T-helper 2 cell treated with Interferon-gamma antibody and Interleukin-4, amounts not matched to agents 5 μg/mL and 100 μg/mL, for 36 hours (primary cell): Measurements from ENCODE around the gene SRRM1.

Source experiments
- DNase-seq: peaks from one replicate; pipeline ENCODE4 v3.0.0; 2021; ENCODE audit warnings: low spot score
- H3K27ac Mint-ChIP-seq: one replicate; pipeline ENCODE4 v1.8.0; 2021; ENCODE audit warnings: mild to moderate bottlenecking, mixed read lengths
- H3K27me3 Mint-ChIP-seq: one replicate; pipeline ENCODE4 v1.8.0; 2021; ENCODE audit warnings: low read depth, mixed read lengths
- H3K36me3 Mint-ChIP-seq: one replicate; pipeline ENCODE4 v1.8.0; 2021; ENCODE audit warnings: low read depth, mixed read lengths
- H3K4me1 Mint-ChIP-seq: one replicate; pipeline ENCODE4 v1.8.0; 2021; ENCODE audit warnings: low read depth, mixed read lengths
- H3K4me3 Mint-ChIP-seq: one replicate; pipeline ENCODE4 v1.8.0; 2022; ENCODE audit warnings: mild to moderate bottlenecking, moderate library complexity, mixed read lengths
- H3K9me3 Mint-ChIP-seq: one replicate; pipeline ENCODE4 v1.8.0; 2021; ENCODE audit warnings: mixed read lengths

The SRRM1 gene, protein sequence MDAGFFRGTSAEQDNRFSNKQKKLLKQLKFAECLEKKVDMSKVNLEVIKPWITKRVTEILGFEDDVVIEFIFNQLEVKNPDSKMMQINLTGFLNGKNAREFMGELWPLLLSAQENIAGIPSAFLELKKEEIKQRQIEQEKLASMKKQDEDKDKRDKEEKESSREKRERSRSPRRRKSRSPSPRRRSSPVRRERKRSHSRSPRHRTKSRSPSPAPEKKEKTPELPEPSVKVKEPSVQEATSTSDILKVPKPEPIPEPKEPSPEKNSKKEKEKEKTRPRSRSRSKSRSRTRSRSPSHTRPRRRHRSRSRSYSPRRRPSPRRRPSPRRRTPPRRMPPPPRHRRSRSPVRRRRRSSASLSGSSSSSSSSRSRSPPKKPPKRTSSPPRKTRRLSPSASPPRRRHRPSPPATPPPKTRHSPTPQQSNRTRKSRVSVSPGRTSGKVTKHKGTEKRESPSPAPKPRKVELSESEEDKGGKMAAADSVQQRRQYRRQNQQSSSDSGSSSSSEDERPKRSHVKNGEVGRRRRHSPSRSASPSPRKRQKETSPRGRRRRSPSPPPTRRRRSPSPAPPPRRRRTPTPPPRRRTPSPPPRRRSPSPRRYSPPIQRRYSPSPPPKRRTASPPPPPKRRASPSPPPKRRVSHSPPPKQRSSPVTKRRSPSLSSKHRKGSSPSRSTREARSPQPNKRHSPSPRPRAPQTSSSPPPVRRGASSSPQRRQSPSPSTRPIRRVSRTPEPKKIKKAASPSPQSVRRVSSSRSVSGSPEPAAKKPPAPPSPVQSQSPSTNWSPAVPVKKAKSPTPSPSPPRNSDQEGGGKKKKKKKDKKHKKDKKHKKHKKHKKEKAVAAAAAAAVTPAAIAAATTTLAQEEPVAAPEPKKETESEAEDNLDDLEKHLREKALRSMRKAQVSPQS

DNA sequence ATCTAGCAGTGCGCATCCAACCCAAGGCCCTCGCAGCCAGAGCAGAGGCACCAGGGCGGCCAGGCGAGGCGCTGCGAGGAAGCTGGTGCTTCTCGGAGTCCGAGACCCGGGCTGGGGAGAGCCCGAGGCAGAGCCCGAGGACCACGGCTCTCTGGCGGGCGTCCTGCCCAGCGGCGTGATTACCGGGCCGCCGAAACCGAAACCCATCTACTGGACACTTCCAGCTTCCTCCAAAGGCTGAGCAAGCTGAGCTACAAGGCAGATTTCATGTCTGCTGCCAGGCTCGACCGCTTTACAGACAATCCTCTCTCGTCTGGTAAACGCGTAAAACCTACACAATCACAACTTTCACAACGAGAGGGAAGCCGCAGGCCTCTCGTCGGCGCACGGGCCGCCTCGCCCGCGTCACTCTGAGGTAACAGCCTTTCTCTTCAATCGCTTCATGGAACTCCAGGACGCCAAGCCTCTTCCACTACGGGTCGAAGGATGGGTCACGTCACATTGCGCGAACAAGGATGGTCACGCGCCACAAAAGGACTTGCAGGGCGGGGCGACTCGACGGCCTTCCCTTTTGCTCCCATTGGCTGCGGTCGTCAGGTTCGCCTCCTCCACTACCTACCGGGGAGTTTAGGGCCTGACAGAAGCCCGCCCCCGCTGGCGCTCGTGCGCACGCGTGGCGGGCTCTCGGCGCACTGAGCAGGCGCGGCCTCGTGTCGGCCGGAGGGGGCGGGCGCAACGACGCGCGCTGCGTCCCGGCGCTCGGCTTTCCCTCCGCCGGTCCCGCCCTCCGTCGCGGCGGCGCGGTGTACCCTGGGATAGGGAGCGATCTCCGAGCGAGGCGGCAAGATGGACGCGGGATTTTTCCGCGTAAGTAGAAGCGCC is at the start of gene SRRM1:
Gene SRRM1 (plus strand): TSS at position 822 of the 882 bp plus-strand sequence. CDS start 25 bp downstream, at position 847.
- peaks cover 36% of the 10 kb centered on the region for H3K36me3 Mint-ChIP-seq
- peak; percentile 99 for DNase-seq

DNA sequence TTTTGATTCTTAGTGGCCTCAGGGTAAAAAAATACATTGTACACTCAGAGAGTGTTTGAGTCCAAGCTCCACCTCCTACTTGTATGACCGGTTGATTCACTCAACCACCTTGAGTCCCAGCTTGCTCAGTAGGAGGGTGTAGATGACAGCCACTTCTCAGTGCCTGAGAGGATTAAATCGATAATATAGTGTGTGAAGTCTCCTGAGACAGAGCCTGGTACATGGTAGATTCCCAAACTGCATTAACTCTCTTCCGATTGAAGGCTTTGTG is 48.8 kb upstream of the SRRM1 start:
- Mint-ChIP-seq H3K27ac (no peak overlapping the region), H3K4me3 (no peak overlapping the region), H3K4me1 (no peaks in the 10 kb centered on the region), H3K9me3 (no peaks in the 10 kb centered on the region), H3K36me3 (no peaks in the 10 kb centered on the region), H3K27me3 (peaks cover 6% of the 10 kb centered on the region)
- no peak for DNase-seq

More for the DNA sequence above, at the start of gene SRRM1:
- H3K9me3 Mint-ChIP-seq: no peaks in the 10 kb centered on the region
- H3K27me3 Mint-ChIP-seq: no peaks in the 10 kb centered on the region
- H3K27ac Mint-ChIP-seq: peak within 1 kb of the TSS; percentile 99
- peaks cover 40% of the 10 kb centered on the region for H3K4me1 Mint-ChIP-seq
- H3K4me3 Mint-ChIP-seq: peak within 1 kb of the TSS; percentile 97

DNA sequence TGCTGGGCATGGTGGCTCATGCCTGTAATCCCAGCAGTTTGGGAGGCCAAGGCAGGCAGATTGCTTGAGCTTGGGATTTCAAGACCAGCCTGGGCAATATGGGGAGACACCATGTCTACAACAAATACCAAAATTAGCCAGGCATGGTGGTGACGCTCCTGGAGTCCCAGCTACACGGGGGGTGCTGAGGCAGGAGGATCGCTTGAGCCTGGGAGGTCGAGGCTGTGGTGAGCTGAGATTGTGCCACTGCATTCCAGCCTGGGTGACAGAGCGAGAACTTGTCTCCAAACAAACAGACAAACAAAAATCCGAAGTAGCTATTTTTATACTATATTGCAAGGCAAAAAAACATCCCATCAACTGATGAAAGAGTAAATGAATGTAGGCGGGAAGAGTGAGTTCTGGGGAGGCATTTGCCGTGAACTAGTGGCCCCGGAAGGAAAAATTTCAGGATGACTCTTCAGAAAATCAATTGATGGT is 46.7 kb upstream of the SRRM1 start:
- Mint-ChIP-seq H3K4me3 (no peak overlapping the region), H3K27ac (no peak overlapping the region), H3K27me3 (peaks cover 5% of the 10 kb centered on the region), H3K36me3 (no peaks in the 10 kb centered on the region), H3K4me1 (no peaks in the 10 kb centered on the region), H3K9me3 (no peaks in the 10 kb centered on the region)
- DNase-seq: no peak

DNA sequence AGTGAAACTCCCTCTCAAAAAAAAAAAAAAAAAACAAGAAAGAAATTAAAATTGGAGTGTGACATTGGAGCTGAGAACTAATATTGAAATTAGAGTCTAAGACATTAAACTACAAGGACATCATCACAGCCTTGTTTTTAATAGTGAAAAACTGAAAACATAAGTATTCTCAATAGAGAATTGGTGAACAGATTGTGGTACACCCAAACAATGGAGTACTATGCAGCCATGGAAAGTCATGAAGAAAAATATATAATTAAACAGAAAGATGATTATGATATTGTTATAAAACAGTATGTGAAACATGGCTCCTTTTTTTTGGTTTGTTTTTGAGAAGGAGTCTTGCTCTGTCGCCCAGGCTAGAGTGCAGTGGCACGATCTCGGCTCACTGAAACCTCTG is 43.8 kb upstream of the SRRM1 start:
- DNase-seq: no peak
- Mint-ChIP-seq H3K36me3 (no peaks in the 10 kb centered on the region), H3K4me3 (no peak overlapping the region), H3K9me3 (no peaks in the 10 kb centered on the region), H3K27ac (no peak overlapping the region), H3K4me1 (no peaks in the 10 kb centered on the region), H3K27me3 (peaks cover 3% of the 10 kb centered on the region)

DNA sequence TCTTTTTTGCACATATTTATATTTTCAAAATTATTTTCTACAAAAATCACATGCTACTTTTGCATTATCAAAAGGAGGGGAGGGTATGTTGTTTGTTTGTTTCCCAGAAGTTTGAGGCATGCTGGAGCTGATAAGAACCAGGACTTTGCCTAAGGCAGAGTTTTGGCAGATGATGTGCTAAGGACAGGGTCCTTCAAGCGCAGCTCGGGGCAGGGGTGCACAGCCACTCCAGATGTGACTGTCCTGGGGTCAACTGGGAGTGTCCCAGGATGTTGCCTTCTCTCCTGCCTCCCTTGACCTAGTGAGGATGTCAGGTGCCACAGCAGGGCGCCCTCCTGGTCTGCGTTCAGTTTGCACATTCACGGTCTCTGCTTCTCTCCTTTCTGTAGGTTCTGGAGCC is 42.6 kb upstream of the SRRM1 start:
- H3K27ac Mint-ChIP-seq: no peak overlapping the region
- DNase-seq: no peak
- no peaks in the 10 kb centered on the region for H3K4me1 Mint-ChIP-seq
- no peaks in the 10 kb centered on the region for H3K9me3 Mint-ChIP-seq
- H3K27me3 Mint-ChIP-seq: peaks cover under 1% of the 10 kb centered on the region
- H3K4me3 Mint-ChIP-seq: no peak overlapping the region
- no peaks in the 10 kb centered on the region for H3K36me3 Mint-ChIP-seq

DNA sequence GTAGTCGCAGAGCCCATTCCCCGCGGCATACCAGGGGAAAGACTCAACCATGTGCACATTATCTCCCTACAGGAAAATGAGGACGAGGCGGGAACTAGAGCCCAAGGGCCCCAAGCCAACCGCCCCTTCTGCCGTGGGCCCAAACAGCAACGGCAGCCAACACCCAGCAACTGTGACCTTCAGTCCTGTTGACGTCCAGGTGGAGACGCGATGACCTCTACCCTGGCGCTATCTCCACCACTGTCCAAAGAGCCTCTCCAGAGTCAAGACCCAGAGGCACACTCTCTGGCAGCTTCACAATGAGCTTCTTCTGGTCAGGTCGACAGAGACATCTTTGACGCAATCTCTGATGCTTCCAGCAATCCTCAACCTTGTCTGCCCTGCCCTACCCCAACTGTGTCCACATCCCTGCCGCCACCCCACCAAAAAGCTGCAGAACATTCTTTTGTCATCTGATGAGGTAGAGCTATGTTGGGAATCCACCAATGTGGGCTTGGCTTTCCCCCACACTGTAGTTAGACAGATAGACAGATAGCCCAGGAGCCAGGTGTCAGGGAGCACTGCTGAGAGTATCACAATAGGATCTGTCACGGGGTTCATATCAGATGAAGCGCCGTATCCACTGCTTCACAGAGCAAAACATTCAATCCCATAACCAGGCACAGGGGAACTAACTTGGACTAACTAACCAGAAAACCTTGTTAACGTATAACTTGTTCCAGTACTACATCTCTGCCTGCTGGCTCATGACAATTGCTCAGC is 37.4 kb upstream of the SRRM1 start:
- Mint-ChIP-seq H3K9me3 (no peaks in the 10 kb centered on the region), H3K27ac (no peak overlapping the region), H3K36me3 (no peaks in the 10 kb centered on the region), H3K4me1 (no peaks in the 10 kb centered on the region), H3K27me3 (peaks cover 14% of the 10 kb centered on the region), H3K4me3 (no peak overlapping the region)
- DNase-seq: no peak

DNA sequence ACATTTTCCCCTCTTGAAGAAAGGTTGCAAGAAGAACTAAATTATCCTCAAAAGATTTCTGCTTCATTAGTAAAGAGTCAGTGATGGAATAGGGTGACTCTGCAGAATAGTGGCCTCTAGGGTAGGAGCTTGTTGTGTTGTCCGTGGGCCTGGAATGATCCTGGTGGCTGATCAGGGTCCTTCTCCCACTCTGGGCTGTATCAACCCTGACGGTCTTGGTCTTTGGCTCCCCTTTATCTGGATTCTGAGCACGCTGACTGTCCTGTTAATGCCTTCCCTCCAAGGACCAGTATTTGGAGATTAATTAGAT is 36.9 kb upstream of the SRRM1 start:
- H3K4me1 Mint-ChIP-seq: no peaks in the 10 kb centered on the region
- H3K4me3 Mint-ChIP-seq: no peak overlapping the region
- no peaks in the 10 kb centered on the region for H3K36me3 Mint-ChIP-seq
- no peaks in the 10 kb centered on the region for H3K9me3 Mint-ChIP-seq
- no peak overlapping the region for H3K27ac Mint-ChIP-seq
- DNase-seq: no peak
- H3K27me3 Mint-ChIP-seq: peaks cover 15% of the 10 kb centered on the region

DNA sequence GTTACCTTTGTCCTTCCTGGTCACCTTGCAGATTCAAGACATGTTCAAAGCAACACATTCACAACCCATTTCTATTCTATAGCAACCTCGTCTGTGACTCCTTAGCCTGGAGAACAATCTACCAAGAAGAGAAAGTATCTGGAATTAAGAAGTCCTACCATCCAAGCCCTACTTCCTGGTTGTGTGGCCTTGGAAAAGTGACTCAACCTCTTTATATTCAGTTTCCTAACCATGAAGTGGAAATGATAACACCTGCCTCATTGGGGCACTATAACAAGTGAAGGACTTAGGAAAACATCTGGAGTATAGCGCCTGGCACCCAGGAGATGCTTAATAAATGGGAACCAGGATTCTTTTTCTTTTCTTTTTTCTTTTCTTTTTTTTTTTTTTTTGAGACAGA is 36.5 kb upstream of the SRRM1 start:
- no peaks in the 10 kb centered on the region for H3K9me3 Mint-ChIP-seq
- peaks cover 15% of the 10 kb centered on the region for H3K27me3 Mint-ChIP-seq
- H3K36me3 Mint-ChIP-seq: no peaks in the 10 kb centered on the region
- no peak for DNase-seq
- no peaks in the 10 kb centered on the region for H3K4me1 Mint-ChIP-seq
- H3K4me3 Mint-ChIP-seq: no peak overlapping the region
- no peak overlapping the region for H3K27ac Mint-ChIP-seq

DNA sequence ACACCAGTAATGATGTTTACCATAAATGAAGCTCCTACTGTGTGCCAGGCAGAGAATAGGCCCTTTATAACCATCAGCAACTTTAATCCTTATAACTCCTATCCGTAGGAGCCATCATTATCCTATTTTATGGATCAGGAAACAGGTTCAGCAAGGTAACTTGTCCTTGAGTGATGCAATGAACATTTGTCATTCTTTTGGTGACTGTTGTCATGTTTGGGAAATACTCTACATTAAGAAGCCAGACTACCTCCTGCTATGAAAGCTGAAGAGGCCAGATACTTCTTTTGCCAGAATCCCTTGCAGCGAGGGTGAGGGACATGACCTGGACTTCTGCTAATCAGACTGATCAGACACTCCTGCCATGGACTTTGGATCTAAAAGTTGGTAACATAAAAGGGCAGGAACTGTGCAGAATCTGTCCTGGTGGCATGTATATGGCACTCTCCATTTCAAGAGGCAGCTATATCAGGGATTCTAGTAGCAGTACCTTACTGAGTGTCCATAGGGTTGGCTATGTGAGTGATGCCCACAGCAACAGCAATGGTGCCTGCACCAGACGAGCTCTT is 33.1 kb upstream of the SRRM1 start:
- peaks cover 18% of the 10 kb centered on the region for H3K27me3 Mint-ChIP-seq
- H3K27ac Mint-ChIP-seq: no peak overlapping the region
- H3K4me1 Mint-ChIP-seq: no peaks in the 10 kb centered on the region
- H3K9me3 Mint-ChIP-seq: no peaks in the 10 kb centered on the region
- no peak overlapping the region for H3K4me3 Mint-ChIP-seq
- DNase-seq: no peak
- no peaks in the 10 kb centered on the region for H3K36me3 Mint-ChIP-seq

DNA sequence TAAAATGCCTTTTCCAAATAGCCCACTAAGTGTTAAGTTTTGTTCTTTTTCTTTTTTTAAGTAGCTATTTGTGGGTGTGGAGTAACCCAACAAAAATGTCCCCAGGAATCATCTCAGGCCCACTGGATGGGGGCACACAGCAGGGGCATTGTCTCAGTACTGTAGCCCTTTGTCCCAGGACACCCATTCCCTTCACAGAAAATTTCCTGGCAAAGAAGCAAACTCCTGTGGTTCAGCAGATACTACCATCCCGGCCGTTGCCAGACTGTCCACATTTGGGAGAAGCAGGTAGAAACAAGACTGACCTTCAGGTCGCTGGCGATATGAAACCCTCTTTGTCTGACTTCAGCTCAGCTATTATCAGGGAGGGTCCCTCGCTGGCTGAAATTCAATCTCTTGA is 23.7 kb upstream of the SRRM1 start:
- peaks cover 45% of the 10 kb centered on the region for H3K27me3 Mint-ChIP-seq
- no peak overlapping the region for H3K27ac Mint-ChIP-seq
- H3K9me3 Mint-ChIP-seq: no peaks in the 10 kb centered on the region
- no peak for DNase-seq
- H3K36me3 Mint-ChIP-seq: no peaks in the 10 kb centered on the region
- H3K4me3 Mint-ChIP-seq: no peak overlapping the region
- no peaks in the 10 kb centered on the region for H3K4me1 Mint-ChIP-seq

DNA sequence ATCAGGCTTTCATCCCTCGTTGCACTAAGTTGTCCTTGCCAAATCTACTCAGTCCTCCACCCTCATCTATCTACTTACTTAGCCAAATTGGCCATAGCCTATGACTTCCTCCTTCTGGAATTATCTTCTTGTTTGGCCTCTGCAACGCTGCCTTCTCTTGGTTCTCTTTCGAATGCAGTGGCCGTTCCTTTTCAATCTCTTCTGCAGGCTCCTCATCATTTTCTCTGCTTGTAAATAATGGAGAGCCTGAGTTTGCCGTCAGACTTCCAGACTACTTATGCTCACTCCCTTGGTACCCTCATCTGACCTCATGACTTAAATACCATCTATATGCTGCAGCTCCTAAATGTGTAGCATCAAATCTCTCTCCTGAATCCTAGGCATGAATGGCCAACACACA is 22.4 kb upstream of the SRRM1 start:
- Mint-ChIP-seq H3K4me1 (no peaks in the 10 kb centered on the region), H3K4me3 (no peak overlapping the region), H3K9me3 (no peaks in the 10 kb centered on the region), H3K27ac (no peak overlapping the region), H3K36me3 (no peaks in the 10 kb centered on the region), H3K27me3 (peaks cover 44% of the 10 kb centered on the region)
- no peak for DNase-seq

DNA sequence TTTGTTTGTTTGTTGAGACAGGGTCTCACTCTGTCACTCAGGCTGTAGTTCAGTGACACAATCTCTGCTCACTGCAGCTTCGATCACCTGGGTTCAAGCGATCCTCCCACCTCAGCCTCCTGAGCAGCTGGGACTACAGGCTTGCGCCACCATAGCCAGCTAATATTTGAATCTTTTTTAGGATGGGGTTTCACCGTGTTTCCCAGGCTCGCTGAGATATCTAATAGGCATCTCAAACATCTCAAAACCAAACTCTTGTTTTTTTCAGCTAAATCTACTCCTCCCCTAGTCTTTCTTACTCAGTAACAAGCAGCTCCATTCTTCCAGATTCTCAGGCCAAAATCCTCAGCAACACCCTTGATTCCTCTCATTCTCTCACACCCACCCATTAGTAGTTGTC is 22.0 kb upstream of the SRRM1 start:
- Mint-ChIP-seq H3K9me3 (no peaks in the 10 kb centered on the region), H3K4me3 (no peak overlapping the region), H3K4me1 (no peaks in the 10 kb centered on the region), H3K27me3 (peaks cover 42% of the 10 kb centered on the region), H3K27ac (no peak overlapping the region), H3K36me3 (no peaks in the 10 kb centered on the region)
- no peak for DNase-seq

DNA sequence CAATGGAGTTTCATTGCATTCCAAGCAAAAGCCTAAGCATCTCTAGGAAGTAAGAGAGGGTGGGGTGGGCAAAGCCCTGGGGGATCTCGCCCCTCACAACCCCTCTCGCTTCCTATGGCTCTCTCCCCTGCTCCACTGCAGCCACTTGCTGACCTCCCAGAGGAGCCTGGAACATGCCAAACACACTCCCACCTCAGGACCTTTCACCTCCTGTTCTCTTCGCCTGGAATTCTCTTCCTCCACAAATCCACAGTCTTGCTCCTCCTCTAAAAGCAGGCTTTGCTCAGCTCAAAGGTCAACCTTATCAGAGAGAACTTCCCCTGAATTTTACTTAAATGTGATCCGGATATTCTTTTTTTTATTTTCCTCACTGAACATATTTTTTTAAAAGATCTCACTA is 20.9 kb upstream of the SRRM1 start:
- no peaks in the 10 kb centered on the region for H3K4me1 Mint-ChIP-seq
- H3K27ac Mint-ChIP-seq: no peak overlapping the region
- no peak for DNase-seq
- H3K9me3 Mint-ChIP-seq: no peaks in the 10 kb centered on the region
- peaks cover 32% of the 10 kb centered on the region for H3K27me3 Mint-ChIP-seq
- no peak overlapping the region for H3K4me3 Mint-ChIP-seq
- no peaks in the 10 kb centered on the region for H3K36me3 Mint-ChIP-seq
